Caki2 (cell line): ENCODE measurements around the gene PPP2R3A. TPM values are rescaled to one million over a fixed set of nuclear protein-coding genes. Genes with fewer than 3 reads are reported as not detected.

Experiments used
- DNase-seq: peaks from one replicate; pipeline ENCODE4 v3.0.0-alpha.2; 2015; ENCODE audit warnings: low read depth
- in situ Hi-C: cut with HindIII; loops from 2 replicates; pipeline ENCODE4 v1.10.0; 2016; ENCODE audit warnings: low sequenced_read_pairs, low pct_unique_long_range_greater_than_20kb, mixed read lengths
- total RNA-seq: library from RNA; depleted of rRNA; stranded (reverse); fragments of >200 nt; shearing (Covaris generic); gene quantifications from 2 replicates; pipeline ENCODE4 v1.2.3, GENCODE V29; 2014; ENCODE audit warnings: low replicate concordance

PPP2R3A gene
- total RNA-seq, 1 experiment from 2014 or later: 4.0 TPM

- in situ Hi-C loops: no loop called here
- DNase-seq: no peak
Measured at GRCh38 chr3:135997554-135998320, 32.2 kb downstream of the PPP2R3A start.

- DNase-seq: no peak
- in situ Hi-C loops: no loop called here
Measured at GRCh38 chr3:136008221-136008620, 42.7 kb downstream of the PPP2R3A start.

GRCh38 chr3:136008732-136009470 lies 43.4 kb downstream of the PPP2R3A start:
- in situ Hi-C loops: no loop called here
- DNase-seq: no peak

- no peak for DNase-seq
- in situ Hi-C loops: no loop called here
Measured at GRCh38 chr3:136018876-136019275, 53.3 kb downstream of the PPP2R3A start.

GRCh38 chr3:136021803-136022202 lies 56.3 kb downstream of the PPP2R3A start:
- no peak for DNase-seq
- in situ Hi-C loops: no loop called here

GRCh38 chr3:136022529-136023263 lies 57.2 kb downstream of the PPP2R3A start:
- in situ Hi-C loops: no loop called here
- DNase-seq: no peak

- in situ Hi-C loops: no loop called here
- DNase-seq: no peak
Measured at GRCh38 chr3:136023264-136023978, 57.9 kb downstream of the PPP2R3A start.

GRCh38 chr3:136036306-136036705 lies 70.8 kb downstream of the PPP2R3A start:
- DNase-seq: no peak
- in situ Hi-C loops: no loop called here

GRCh38 chr3:136038668-136039067 lies 73.1 kb downstream of the PPP2R3A start:
- in situ Hi-C loops: no loop called here

GRCh38 chr3:136042608-136043221 lies 77.2 kb downstream of the PPP2R3A start:
- in situ Hi-C loops: no loop called here
- DNase-seq: peak; percentile 28

More at GRCh38 chr3:136038668-136039067, 73.1 kb downstream of the PPP2R3A start:
- DNase-seq: no peak

- in situ Hi-C loops: no loop called here
- no peak for DNase-seq
Measured at GRCh38 chr3:136044980-136045745, 79.6 kb downstream of the PPP2R3A start.

- DNase-seq: no peak
- in situ Hi-C loops: no loop called here
Measured at GRCh38 chr3:136048068-136048467, 82.5 kb downstream of the PPP2R3A start.

GRCh38 chr3:136050250-136050649 lies 84.7 kb downstream of the PPP2R3A start:
- in situ Hi-C loops: no loop called here
- no peak for DNase-seq

GRCh38 chr3:136055491-136055890 lies 90.0 kb downstream of the PPP2R3A start:
- DNase-seq: no peak
- in situ Hi-C loops: no loop called here

- in situ Hi-C loops: no loop called here
- DNase-seq: no peak
Measured at GRCh38 chr3:136067211-136067610, 101.7 kb downstream of the PPP2R3A start.

GRCh38 chr3:136068708-136069107 lies 103.2 kb downstream of the PPP2R3A start:
- in situ Hi-C loops: no loop called here
- DNase-seq: no peak

- in situ Hi-C loops: no loop called here
- no peak for DNase-seq
Measured at GRCh38 chr3:136069933-136070332, 104.4 kb downstream of the PPP2R3A start.
